Body of pancreas (tissue), 4 donors: Measurements from ENCODE around the gene FCRL3.

Experiments used
- CTCF ChIP-seq, 7 experiments: fragments of 450-650 bp in 4 of 7; fragments of 200-600 bp in 3 of 7; sonication (generic) in 3 of 7; IDR thresholded peaks; one replicate each; pipeline ENCODE4 v1.5.1; 2016 to 2019; ENCODE audit warnings: antibody characterized with exemption in 7 of 7
- POLR2A ChIP-seq, 3 donors: fragments of 450-650 bp; IDR thresholded peaks; one replicate each; pipeline ENCODE4 v1.6.1; 2016; ENCODE audit warnings: antibody characterized with exemption in 3 of 3, mild to moderate bottlenecking in 2 of 3

DNA sequence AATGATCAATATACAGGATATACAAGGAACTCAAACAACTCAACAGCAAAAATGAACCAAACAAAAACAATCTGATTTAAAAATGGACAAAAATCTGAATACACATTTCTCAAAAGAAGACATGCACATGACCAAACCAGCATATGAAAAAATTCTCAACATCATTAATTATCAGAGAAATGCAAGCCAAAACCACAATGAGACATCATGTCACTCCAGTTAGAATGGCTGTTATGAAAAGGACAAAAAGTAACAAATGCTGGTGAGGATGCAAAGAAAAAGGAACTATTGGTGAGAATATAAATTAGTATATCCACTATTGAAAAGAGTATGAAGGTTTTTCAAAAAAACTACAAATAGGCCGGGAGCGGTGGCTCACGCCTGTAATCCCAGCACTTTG is 42.0 kb downstream of the FCRL3 start:
- TF ChIP-seq CTCF (IDR thresholded peaks at IDR 0.05): no peak
- no peak for TF ChIP-seq POLR2A (IDR thresholded peaks at IDR 0.05)
